HCT116 (cell line): ENCODE measurements around the gene DLEC1. TPM values are rescaled to one million over a fixed set of nuclear protein-coding genes. Genes with fewer than 3 reads are reported as not detected.

Source experiments
- ATAC-seq: fragments of 200-7000 bp; cut with Tn5 transposase; 2 replicates; pipeline ENCODE4 v1.9.1; 2020; ENCODE audit warnings: mild to moderate bottlenecking, moderate library complexity
- BruUV-seq: library from RNA; stranded (reverse); fragments of 400-500 nt; replicated peaks from 2 replicates; lab custom pipeline; 2021; lab: Mats Ljungman, UMichigan
- CTCF ChIA-PET: fragments of 300-600 bp; sonication (Branson Sonifier 250); formaldehyde crosslinking; loops from one replicate; lab custom pipeline; 2021; ENCODE audit warnings: antibody characterized with exemption; lab: Charles Lee
- POLR2A ChIA-PET: fragments of 300-600, 350-600 bp; sonication (Branson Sonifier 250); formaldehyde crosslinking; loops from one replicate; lab custom pipeline; 2021; ENCODE audit warnings: antibody characterized with exemption; lab: Charles Lee
- RAD21 ChIA-PET, 2 experiments: fragments of 300-600 bp; sonication (Branson Sonifier 250); formaldehyde crosslinking; loops; one replicate each; lab custom pipeline; 2023; ENCODE audit warnings: low total read pairs in 2 of 2; ENCODE audit not compliant: uncharacterized antibody in 2 of 2, unreplicated experiment in 2 of 2, low non-redundant PET in 1 of 2; lab: Charles Lee
- DNase-seq: peaks from one replicate; pipeline ENCODE4 v3.0.0-alpha.2; 2010; ENCODE audit warnings: low read depth, low spot score
- H2AFZ ChIP-seq: fragments of 200-600 bp; shearing (Covaris generic), sonication (generic); 2 replicates; pipeline ENCODE4 v1.6.1; 2017; ENCODE audit warnings: low read depth, mixed run types, mixed read lengths, antibody characterized with exemption, low read length; ENCODE audit not compliant: poor library complexity, severe bottlenecking
- H3K27ac ChIP-seq: 2 replicates; pipeline ENCODE4 v1.5.1; 2012; ENCODE audit warnings: low read depth, low read length
- H3K27me3 ChIP-seq: fragments of 200-600 bp; sonication (generic); 2 replicates; pipeline ENCODE4 v1.6.1; 2016; ENCODE audit warnings: mixed run types, low read length, mixed read lengths; ENCODE audit not compliant: insufficient read depth
- H3K36me3 ChIP-seq, 2 experiments: fragments of 200-500 bp in 1 of 2; fragments of 200-600 bp in 1 of 2; sonication (Bioruptor generic) in 1 of 2; sonication (generic) in 1 of 2; 2 replicates each; pipeline versions ENCODE4 v1.5.1 to v1.6.1; 2014 to 2016; ENCODE audit warnings: low read length in 2 of 2, inconsistent platforms in 1 of 2, mixed read lengths in 1 of 2, mixed run types in 1 of 2; ENCODE audit not compliant: insufficient read depth in 2 of 2, control insufficient read depth in 1 of 2
- H3K4me1 ChIP-seq, 2 experiments: fragments of 200-600 bp in 1 of 2; sonication (generic) in 1 of 2; 2 replicates each; pipeline versions ENCODE4 v1.5.1 to v1.6.1; 2012 to 2017; ENCODE audit warnings: low read length in 2 of 2, inconsistent platforms in 1 of 2, mild to moderate bottlenecking in 1 of 2, mixed read lengths in 1 of 2, mixed run types in 1 of 2, moderate library complexity in 1 of 2; ENCODE audit not compliant: insufficient read depth in 2 of 2, control insufficient read depth in 1 of 2
- H3K4me2 ChIP-seq: fragments of 200-600 bp; sonication (generic); 2 replicates; pipeline ENCODE4 v1.6.1; 2017; ENCODE audit warnings: mixed run types, low read length, mixed read lengths
- H3K4me3 ChIP-seq, 2 experiments: fragments of 200-600 bp in 1 of 2; sonication (generic) in 1 of 2; replicated peaks in 1 of 2; 2 replicates each; pipeline ENCODE4 v1.5.1; 2011 to 2016; ENCODE audit warnings: low read length in 2 of 2, control low read depth in 1 of 2, low read depth in 1 of 2, mild to moderate bottlenecking in 1 of 2, mixed read lengths in 1 of 2, mixed run types in 1 of 2
- H3K79me2 ChIP-seq: fragments of 200-600 bp; sonication (generic); 2 replicates; pipeline ENCODE4 v1.6.1; 2017; ENCODE audit warnings: mild to moderate bottlenecking, mixed run types, low read length, moderate library complexity, mixed read lengths; ENCODE audit not compliant: insufficient read depth
- H3K9ac ChIP-seq: fragments of 200-600 bp; sonication (generic); 2 replicates; pipeline ENCODE4 v1.6.1; 2016; ENCODE audit warnings: low read length, mixed read lengths
- H3K9me2 ChIP-seq: fragments of 200-600 bp; sonication (generic), shearing (Covaris generic); 2 replicates; pipeline ENCODE4 v1.6.1; 2017; ENCODE audit warnings: mixed run types, mild to moderate bottlenecking, moderate library complexity; ENCODE audit not compliant: insufficient read depth
- H3K9me3 ChIP-seq, 2 experiments: fragments of 200-500 bp in 1 of 2; fragments of 200-600 bp in 1 of 2; sonication (Bioruptor generic) in 1 of 2; sonication (generic) in 1 of 2; 2 replicates each; pipeline ENCODE4 v1.6.1; 2014 to 2017; ENCODE audit warnings: low read length in 2 of 2, mixed read lengths in 2 of 2, inconsistent platforms in 1 of 2, low read depth in 1 of 2, mild to moderate bottlenecking in 1 of 2, mixed run types in 1 of 2, moderate library complexity in 1 of 2; ENCODE audit not compliant: control insufficient read depth in 1 of 2, insufficient read depth in 1 of 2
- H4K20me1 ChIP-seq: fragments of 200-600 bp; sonication (generic), shearing (Covaris generic); 2 replicates; pipeline ENCODE4 v1.6.1; 2017; ENCODE audit warnings: mixed run types, mild to moderate bottlenecking, moderate library complexity; ENCODE audit not compliant: insufficient read depth
- ATF3 ChIP-seq: IDR thresholded peaks from 2 replicates; pipeline ENCODE4 v1.6.1; 2012
- EGR1 ChIP-seq: IDR thresholded peaks from 2 replicates; pipeline ENCODE4 v1.6.1; 2012; ENCODE audit warnings: low read depth
- ELF1 ChIP-seq: IDR thresholded peaks from 2 replicates; pipeline ENCODE4 v1.6.1; 2012; ENCODE audit warnings: low read depth, borderline replicate concordance
- EZH2 ChIP-seq: fragments of 200-600 bp; sonication (generic); IDR thresholded peaks from 2 replicates; pipeline ENCODE4 v1.6.1; 2017; ENCODE audit warnings: antibody characterized with exemption, mixed run types
- MAX ChIP-seq: IDR thresholded peaks from 2 replicates; pipeline ENCODE4 v1.6.1; 2012
- POLR2A ChIP-seq: IDR thresholded peaks from 2 replicates; pipeline ENCODE4 v1.7.0; 2011; ENCODE audit warnings: borderline replicate concordance; ENCODE audit not compliant: insufficient read depth, insufficient read length; ENCODE audit errors: extremely low read depth
- POLR2AphosphoS5 ChIP-seq: IDR thresholded peaks from 2 replicates; pipeline ENCODE4 v1.6.1; 2011; ENCODE audit warnings: mild to moderate bottlenecking, low read depth, low read length, moderate library complexity
- RAD21 ChIP-seq: IDR thresholded peaks from 2 replicates; pipeline ENCODE4 v1.6.1; 2012; ENCODE audit warnings: low read depth, mild to moderate bottlenecking
- SIN3A ChIP-seq: IDR thresholded peaks from 2 replicates; pipeline ENCODE4 v1.6.1; 2012; ENCODE audit warnings: low read depth
- SP1 ChIP-seq: IDR thresholded peaks from 2 replicates; pipeline ENCODE4 v1.6.1; 2012; ENCODE audit warnings: low read depth
- SRF ChIP-seq: IDR thresholded peaks from 2 replicates; pipeline ENCODE4 v1.6.1; 2012; ENCODE audit warnings: low read depth
- TCF7L2 ChIP-seq: IDR thresholded peaks from 2 replicates; pipeline ENCODE4 v1.7.0; 2011; ENCODE audit warnings: borderline replicate concordance, inconsistent platforms; ENCODE audit not compliant: insufficient read depth, insufficient read length; ENCODE audit errors: extremely low read depth
- ZBTB33 ChIP-seq: IDR thresholded peaks from 2 replicates; pipeline ENCODE4 v1.6.1; 2011; ENCODE audit warnings: mild to moderate bottlenecking, low read length, moderate library complexity; ENCODE audit not compliant: insufficient replicate concordance; ENCODE audit errors: extremely low read depth
- intact Hi-C: fragments of 100-400 bp; cut with micrococcal nuclease; formaldehyde crosslinking; loops from 2 replicates; pipeline ENCODE4 v1.10.0; 2022
- total RNA-seq: library from RNA; stranded (reverse); gene quantifications from one replicate; pipeline ENCODE4 v1.2.1, GENCODE V29; 2021; ENCODE audit not compliant: unreplicated experiment

The DLEC1 gene
- total RNA-seq, 1 experiment from 2014 or later = 0.61 TPM

GRCh38 chr3:38000242-38000916 is 38.6 kb upstream of the DLEC1 start:
- no peak overlapping the region for H3K4me2 ChIP-seq
- intact Hi-C loops = no loop called here

More at GRCh38 chr3:38000242-38000916, 38.6 kb upstream of the DLEC1 start:
- ChIA-PET POLR2A (no interaction called here), RAD21 (no interaction called here), CTCF (interaction anchor here (1.1 kb wide), 1 partner anchor 13 kb away, joined by 3 read pairs; no protein-coding TSS in a partner anchor)
- Histone ChIP-seq H3K4me3 (no peak overlapping the region), H3K27ac (no peak overlapping the region), H3K9ac (no peak overlapping the region), H3K27me3 (no peaks in the 10 kb centered on the region), H3K4me1 (peaks cover 11 to 45% of the 10 kb centered on the region in 2 experiments), H4K20me1 (no peaks in the 10 kb centered on the region), H3K9me3 (no peaks in the 10 kb centered on the region), H3K36me3 (no peaks in the 10 kb centered on the region), H3K9me2 (no peaks in the 10 kb centered on the region), H3K79me2 (no peaks in the 10 kb centered on the region), H2AFZ (no peak overlapping the region)
- ATAC-seq = no peak
- no TSS peak for BruUV-seq
- no peak for TF ChIP-seq ATF3
- no peak for TF ChIP-seq EGR1
- no peak for TF ChIP-seq SIN3A
- TF ChIP-seq SRF = no peak
- no peak for TF ChIP-seq ZBTB33
- TF ChIP-seq SP1 = no peak
- TF ChIP-seq TCF7L2 = no peak
- TF ChIP-seq POLR2A = no peak
- no peak for TF ChIP-seq ELF1
- TF ChIP-seq MAX = no peak
- no peak for TF ChIP-seq RAD21
- TF ChIP-seq EZH2 = no peak
- TF ChIP-seq POLR2AphosphoS5 = no peak
- no peak for DNase-seq
